ENCODE measurements around the gene DIPK1A. TPM values are rescaled to one million over a fixed set of nuclear protein-coding genes. Genes with fewer than 3 reads are reported as not detected.

Gene DIPK1A
- polyA plus RNA-seq, 1 donor from 2014 or later = 10.0 TPM

DNA sequence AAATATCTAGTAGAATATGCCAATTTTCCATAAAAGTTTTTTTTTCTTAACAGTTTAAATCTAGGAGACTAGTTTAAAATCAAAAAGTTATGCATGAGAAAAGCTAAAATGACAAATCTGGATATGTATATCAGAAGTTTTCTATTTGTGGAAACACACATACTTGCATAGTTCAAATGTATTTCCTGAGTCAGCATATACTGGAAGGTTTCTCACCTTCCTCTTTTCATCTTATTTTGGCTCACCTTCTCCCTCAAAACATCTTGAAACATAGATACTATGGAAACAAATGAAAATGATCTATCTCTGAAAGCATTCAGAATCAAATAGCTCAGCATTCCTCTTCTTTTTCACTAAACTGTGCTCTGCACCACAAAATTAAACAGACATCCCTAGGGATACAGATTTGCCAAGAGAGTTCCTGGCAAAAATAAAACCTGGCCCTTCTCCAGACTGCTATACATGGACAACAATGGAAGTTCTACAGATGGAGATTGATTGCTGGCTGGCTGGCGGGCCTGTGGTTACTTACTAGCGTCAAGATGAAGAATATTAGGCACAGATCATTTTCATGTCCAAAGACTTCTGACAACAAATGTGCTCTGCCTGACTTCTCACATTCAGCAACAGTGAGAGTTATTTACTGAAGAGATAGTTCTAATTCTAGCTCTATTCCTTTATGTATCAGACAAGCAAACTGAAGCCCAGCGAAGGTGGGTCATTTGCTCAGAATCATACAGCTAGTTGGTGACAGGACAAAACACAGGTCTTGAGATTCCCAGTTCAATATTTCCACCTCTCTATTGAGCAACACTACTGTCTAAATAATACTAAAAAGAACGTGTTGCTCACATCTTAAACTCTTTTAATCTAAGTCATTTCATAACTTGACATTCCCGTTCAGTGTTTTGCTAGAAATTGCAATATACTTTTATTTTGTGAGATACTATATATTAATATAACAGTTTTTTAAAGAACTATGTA lies 26.6 kb downstream of the DIPK1A start:
- no peaks in the 10 kb centered on the region for H4K20me1 ChIP-seq (ENCODE audit: insufficient read depth)
- no peaks in the 10 kb centered on the region for H3F3A ChIP-seq (ENCODE audit: insufficient read depth, low read length, poor library complexity, severe bottlenecking)
- no peak overlapping the region for H2AFZ ChIP-seq (ENCODE audit: low read depth, low read length)
- no peak overlapping the region for H3K4me2 ChIP-seq (ENCODE audit: low read length)
- no peaks in the 10 kb centered on the region for H3K79me2 ChIP-seq (replicated peaks; ENCODE audit: insufficient read depth, low read length)
- H3K4me3 ChIP-seq (ENCODE audit: low read length) = no peak overlapping the region
- no peak overlapping the region for H3K27ac ChIP-seq (ENCODE audit: low read length)
- no peaks in the 10 kb centered on the region for H3K27me3 ChIP-seq (ENCODE audit: insufficient read depth, low read depth, low read length)
- no peaks in the 10 kb centered on the region for H3K36me3 ChIP-seq (ENCODE audit: insufficient read depth, low read length)
- TF ChIP-seq SMC3 (conservative IDR thresholded peaks at IDR 0.05; ENCODE audit: poor library complexity) = no peak
- TF ChIP-seq EP300 (conservative IDR thresholded peaks at IDR 0.05; ENCODE audit: poor library complexity, severe bottlenecking) = no peak
- TF ChIP-seq TAF1 (IDR thresholded peaks at IDR 0.05; ENCODE audit: low read depth) = no peak
- TF ChIP-seq RAD21 (conservative IDR thresholded peaks at IDR 0.05) = no peak
- no peak for TF ChIP-seq POLR2AphosphoS5 (IDR thresholded peaks at IDR 0.05)
- TF ChIP-seq EZH2 (IDR thresholded peaks at IDR 0.05; ENCODE audit: borderline replicate concordance, insufficient read depth, low read length, poor library complexity, severe bottlenecking) = no peak
- TF ChIP-seq, protein P1, sequence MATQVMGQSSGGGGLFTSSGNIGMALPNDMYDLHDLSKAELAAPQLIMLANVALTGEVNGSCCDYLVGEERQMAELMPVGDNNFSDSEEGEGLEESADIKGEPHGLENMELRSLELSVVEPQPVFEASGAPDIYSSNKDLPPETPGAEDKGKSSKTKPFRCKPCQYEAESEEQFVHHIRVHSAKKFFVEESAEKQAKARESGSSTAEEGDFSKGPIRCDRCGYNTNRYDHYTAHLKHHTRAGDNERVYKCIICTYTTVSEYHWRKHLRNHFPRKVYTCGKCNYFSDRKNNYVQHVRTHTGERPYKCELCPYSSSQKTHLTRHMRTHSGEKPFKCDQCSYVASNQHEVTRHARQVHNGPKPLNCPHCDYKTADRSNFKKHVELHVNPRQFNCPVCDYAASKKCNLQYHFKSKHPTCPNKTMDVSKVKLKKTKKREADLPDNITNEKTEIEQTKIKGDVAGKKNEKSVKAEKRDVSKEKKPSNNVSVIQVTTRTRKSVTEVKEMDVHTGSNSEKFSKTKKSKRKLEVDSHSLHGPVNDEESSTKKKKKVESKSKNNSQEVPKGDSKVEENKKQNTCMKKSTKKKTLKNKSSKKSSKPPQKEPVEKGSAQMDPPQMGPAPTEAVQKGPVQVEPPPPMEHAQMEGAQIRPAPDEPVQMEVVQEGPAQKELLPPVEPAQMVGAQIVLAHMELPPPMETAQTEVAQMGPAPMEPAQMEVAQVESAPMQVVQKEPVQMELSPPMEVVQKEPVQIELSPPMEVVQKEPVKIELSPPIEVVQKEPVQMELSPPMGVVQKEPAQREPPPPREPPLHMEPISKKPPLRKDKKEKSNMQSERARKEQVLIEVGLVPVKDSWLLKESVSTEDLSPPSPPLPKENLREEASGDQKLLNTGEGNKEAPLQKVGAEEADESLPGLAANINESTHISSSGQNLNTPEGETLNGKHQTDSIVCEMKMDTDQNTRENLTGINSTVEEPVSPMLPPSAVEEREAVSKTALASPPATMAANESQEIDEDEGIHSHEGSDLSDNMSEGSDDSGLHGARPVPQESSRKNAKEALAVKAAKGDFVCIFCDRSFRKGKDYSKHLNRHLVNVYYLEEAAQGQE (IDR thresholded peaks at IDR 0.05; ENCODE audit: borderline replicate concordance) = no peak
- TF ChIP-seq, protein P2, sequence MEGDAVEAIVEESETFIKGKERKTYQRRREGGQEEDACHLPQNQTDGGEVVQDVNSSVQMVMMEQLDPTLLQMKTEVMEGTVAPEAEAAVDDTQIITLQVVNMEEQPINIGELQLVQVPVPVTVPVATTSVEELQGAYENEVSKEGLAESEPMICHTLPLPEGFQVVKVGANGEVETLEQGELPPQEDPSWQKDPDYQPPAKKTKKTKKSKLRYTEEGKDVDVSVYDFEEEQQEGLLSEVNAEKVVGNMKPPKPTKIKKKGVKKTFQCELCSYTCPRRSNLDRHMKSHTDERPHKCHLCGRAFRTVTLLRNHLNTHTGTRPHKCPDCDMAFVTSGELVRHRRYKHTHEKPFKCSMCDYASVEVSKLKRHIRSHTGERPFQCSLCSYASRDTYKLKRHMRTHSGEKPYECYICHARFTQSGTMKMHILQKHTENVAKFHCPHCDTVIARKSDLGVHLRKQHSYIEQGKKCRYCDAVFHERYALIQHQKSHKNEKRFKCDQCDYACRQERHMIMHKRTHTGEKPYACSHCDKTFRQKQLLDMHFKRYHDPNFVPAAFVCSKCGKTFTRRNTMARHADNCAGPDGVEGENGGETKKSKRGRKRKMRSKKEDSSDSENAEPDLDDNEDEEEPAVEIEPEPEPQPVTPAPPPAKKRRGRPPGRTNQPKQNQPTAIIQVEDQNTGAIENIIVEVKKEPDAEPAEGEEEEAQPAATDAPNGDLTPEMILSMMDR (IDR thresholded peaks at IDR 0.05; ENCODE audit: poor library complexity, severe bottlenecking) = no peak
- TF ChIP-seq MXI1 (conservative IDR thresholded peaks at IDR 0.05; ENCODE audit: poor library complexity, severe bottlenecking) = no peak
- H3K9me3 ChIP-seq (ENCODE audit: low read length) = no peaks in the 10 kb centered on the region
- no peaks in the 10 kb centered on the region for H3K9me2 ChIP-seq (ENCODE audit: insufficient read depth, low read length)
- no peak overlapping the region for H3K9ac ChIP-seq (ENCODE audit: low read length)

DNA sequence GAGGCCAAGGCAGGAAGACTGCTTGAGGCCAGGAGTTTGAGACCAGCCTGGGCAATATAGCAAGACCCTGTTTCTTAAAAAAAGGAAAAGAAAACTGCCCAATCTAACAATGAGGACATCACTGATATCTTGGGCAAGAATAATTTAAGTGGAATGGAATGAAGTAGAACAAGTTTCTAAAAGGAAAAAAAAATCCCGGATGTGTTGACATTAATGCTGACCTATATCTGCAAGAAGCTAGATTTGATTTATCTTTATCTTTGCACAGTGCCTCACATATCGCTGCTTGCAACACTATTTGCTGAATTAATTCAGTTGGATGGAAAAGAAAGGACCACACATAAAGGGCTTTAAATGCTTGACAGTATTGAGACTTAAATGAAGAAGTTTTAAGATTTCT lies 27.8 kb downstream of the DIPK1A start:
- H3K36me3 ChIP-seq (ENCODE audit: insufficient read depth, low read length) = no peaks in the 10 kb centered on the region
- H3K27me3 ChIP-seq (ENCODE audit: insufficient read depth, low read depth, low read length) = no peaks in the 10 kb centered on the region
- no peak for TF ChIP-seq MXI1 (conservative IDR thresholded peaks at IDR 0.05; ENCODE audit: poor library complexity, severe bottlenecking)
- no peak for TF ChIP-seq EP300 (conservative IDR thresholded peaks at IDR 0.05; ENCODE audit: poor library complexity, severe bottlenecking)
- TF ChIP-seq, protein P1 (IDR thresholded peaks at IDR 0.05; ENCODE audit: borderline replicate concordance) = no peak
- TF ChIP-seq EZH2 (IDR thresholded peaks at IDR 0.05; ENCODE audit: borderline replicate concordance, insufficient read depth, low read length, poor library complexity, severe bottlenecking) = no peak
- TF ChIP-seq POLR2AphosphoS5 (IDR thresholded peaks at IDR 0.05) = no peak
- TF ChIP-seq TAF1 (IDR thresholded peaks at IDR 0.05; ENCODE audit: low read depth) = no peak
- TF ChIP-seq RAD21 (conservative IDR thresholded peaks at IDR 0.05) = no peak
- no peak for TF ChIP-seq SMC3 (conservative IDR thresholded peaks at IDR 0.05; ENCODE audit: poor library complexity)
- TF ChIP-seq, protein P2 (IDR thresholded peaks at IDR 0.05; ENCODE audit: poor library complexity, severe bottlenecking) = no peak
- H3K4me3 ChIP-seq (ENCODE audit: low read length) = no peak overlapping the region
- no peaks in the 10 kb centered on the region for H3K9me3 ChIP-seq (ENCODE audit: low read length)
- no peak overlapping the region for H3K4me2 ChIP-seq (ENCODE audit: low read length)
- no peaks in the 10 kb centered on the region for H3K79me2 ChIP-seq (replicated peaks; ENCODE audit: insufficient read depth, low read length)
- H3K9ac ChIP-seq (ENCODE audit: low read length) = no peak overlapping the region
- H3K9me2 ChIP-seq (ENCODE audit: insufficient read depth, low read length) = no peaks in the 10 kb centered on the region
- no peaks in the 10 kb centered on the region for H3F3A ChIP-seq (ENCODE audit: insufficient read depth, low read length, poor library complexity, severe bottlenecking)
- no peak overlapping the region for H3K27ac ChIP-seq (ENCODE audit: low read length)
- H4K20me1 ChIP-seq (ENCODE audit: insufficient read depth) = no peaks in the 10 kb centered on the region
- no peak overlapping the region for H2AFZ ChIP-seq (ENCODE audit: low read depth, low read length)

All from neural cell (in vitro differentiated cells).